Nephron progenitor cell (in vitro differentiated cells): Measurements from ENCODE around the gene KCNJ14.
"Not testable (repeated sequence)": the region's sequence is repeated elsewhere in the genome, so short reads cannot be mapped to it uniquely, and the experiment has no call there.

Experiments used
- DNase-seq: peaks from one replicate; pipeline ENCODE4 v3.0.0; 2021
- H3K27ac Mint-ChIP-seq: 2 replicates; pipeline ENCODE4 v1.8.0; 2021; ENCODE audit warnings: mild to moderate bottlenecking, moderate library complexity, mixed read lengths
- H3K27me3 Mint-ChIP-seq: 2 replicates; pipeline ENCODE4 v1.8.0; 2021; ENCODE audit warnings: mild to moderate bottlenecking, low read depth, mixed read lengths; ENCODE audit not compliant: poor library complexity
- H3K36me3 Mint-ChIP-seq: 2 replicates; pipeline ENCODE4 v1.8.0; 2021; ENCODE audit warnings: low read depth, mixed read lengths
- H3K4me1 Mint-ChIP-seq: 2 replicates; pipeline ENCODE4 v1.8.0; 2021; ENCODE audit warnings: mixed read lengths
- H3K4me3 Mint-ChIP-seq: 2 replicates; pipeline ENCODE4 v1.8.0; 2021; ENCODE audit warnings: mild to moderate bottlenecking, moderate library complexity, mixed read lengths
- H3K9me3 Mint-ChIP-seq: 2 replicates; pipeline ENCODE4 v1.8.0; 2021; ENCODE audit warnings: mild to moderate bottlenecking, moderate library complexity, mixed read lengths
- CTCF ChIP-seq: fragments of 200-600 bp; sonication (generic); IDR thresholded peaks from 2 replicates; pipeline ENCODE4 v1.5.0; 2021; ENCODE audit warnings: antibody characterized with exemption

The KCNJ14 gene

GRCh38 chr19:48487948-48488347 lies 32.6 kb downstream of the KCNJ14 start:
- no peak for DNase-seq
- Mint-ChIP-seq H3K27ac (no peak overlapping the region), H3K36me3 (peaks cover 21% of the 10 kb centered on the region), H3K27me3 (peaks cover 31% of the 10 kb centered on the region), H3K4me1 (peaks cover 65% of the 10 kb centered on the region), H3K9me3 (no peaks in the 10 kb centered on the region), H3K4me3 (no peak overlapping the region)
- TF ChIP-seq CTCF: no peak

GRCh38 chr19:48488478-48488877 lies 33.1 kb downstream of the KCNJ14 start:
- not testable (repeated sequence) for H3K9me3 Mint-ChIP-seq, H3K27ac Mint-ChIP-seq, H3K4me3 Mint-ChIP-seq, DNase-seq
- H3K27me3 Mint-ChIP-seq: peaks cover 31% of the 10 kb centered on the region
- peaks cover 63% of the 10 kb centered on the region for H3K4me1 Mint-ChIP-seq
- peaks cover 20% of the 10 kb centered on the region for H3K36me3 Mint-ChIP-seq

DNA sequence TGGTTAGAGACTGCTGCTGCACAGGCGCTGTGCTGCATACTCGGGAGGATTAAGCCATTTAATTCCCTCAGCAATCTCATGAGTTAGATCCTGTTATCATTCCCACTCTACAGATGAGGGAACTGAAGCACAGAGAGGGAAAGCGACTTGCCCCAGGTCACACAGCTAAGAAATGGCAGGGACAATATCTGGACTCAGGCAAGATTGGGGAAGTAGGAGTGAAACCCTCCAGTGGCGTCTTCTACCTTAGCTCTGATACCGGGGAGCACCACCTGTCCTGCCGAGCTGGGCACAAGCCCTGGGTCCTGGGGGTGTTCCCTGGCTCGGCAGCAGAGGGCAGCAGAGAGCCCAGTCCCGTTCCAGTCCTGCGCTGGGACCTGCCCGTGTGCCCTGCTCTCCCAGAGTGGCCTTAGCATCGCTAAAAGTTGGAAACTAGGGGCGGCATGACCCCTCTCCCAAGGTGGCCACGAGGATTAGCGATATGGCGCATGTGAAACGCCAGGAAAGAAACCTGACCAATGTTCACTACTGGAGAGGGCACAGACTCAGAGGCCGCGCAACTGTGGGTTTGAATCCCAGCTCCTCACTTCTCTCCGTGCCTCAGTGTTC lies 34.3 kb downstream of the KCNJ14 start:
- peaks cover 10% of the 10 kb centered on the region for H3K36me3 Mint-ChIP-seq
- DNase-seq: peak; percentile 90

GRCh38 chr19:48490981-48491792 lies 35.8 kb downstream of the KCNJ14 start:
- Mint-ChIP-seq H3K27ac (peak overlapping the region; percentile 77), H3K36me3 (peaks cover 8% of the 10 kb centered on the region), H3K4me1 (peaks cover 59% of the 10 kb centered on the region), H3K4me3 (peak overlapping the region; percentile 78), H3K9me3 (no peaks in the 10 kb centered on the region), H3K27me3 (peaks cover 44% of the 10 kb centered on the region)
- no peak for TF ChIP-seq CTCF
- DNase-seq: peak; percentile 71

More for the DNA sequence above, 34.3 kb downstream of the KCNJ14 start:
- no peaks in the 10 kb centered on the region for H3K9me3 Mint-ChIP-seq
- peak; percentile 96 for TF ChIP-seq CTCF
- H3K27me3 Mint-ChIP-seq: peaks cover 36% of the 10 kb centered on the region
- H3K4me1 Mint-ChIP-seq: peaks cover 56% of the 10 kb centered on the region
- no peak overlapping the region for H3K27ac Mint-ChIP-seq
- H3K4me3 Mint-ChIP-seq: no peak overlapping the region

GRCh38 chr19:48491793-48492123 lies 36.4 kb downstream of the KCNJ14 start:
- DNase-seq: peak; percentile 72
- Mint-ChIP-seq H3K9me3 (no peaks in the 10 kb centered on the region), H3K27ac (peak overlapping the region; percentile 77), H3K4me1 (peaks cover 56% of the 10 kb centered on the region), H3K36me3 (peaks cover 5% of the 10 kb centered on the region), H3K27me3 (peaks cover 44% of the 10 kb centered on the region), H3K4me3 (peak overlapping the region; percentile 78)
- TF ChIP-seq CTCF: no peak

DNA sequence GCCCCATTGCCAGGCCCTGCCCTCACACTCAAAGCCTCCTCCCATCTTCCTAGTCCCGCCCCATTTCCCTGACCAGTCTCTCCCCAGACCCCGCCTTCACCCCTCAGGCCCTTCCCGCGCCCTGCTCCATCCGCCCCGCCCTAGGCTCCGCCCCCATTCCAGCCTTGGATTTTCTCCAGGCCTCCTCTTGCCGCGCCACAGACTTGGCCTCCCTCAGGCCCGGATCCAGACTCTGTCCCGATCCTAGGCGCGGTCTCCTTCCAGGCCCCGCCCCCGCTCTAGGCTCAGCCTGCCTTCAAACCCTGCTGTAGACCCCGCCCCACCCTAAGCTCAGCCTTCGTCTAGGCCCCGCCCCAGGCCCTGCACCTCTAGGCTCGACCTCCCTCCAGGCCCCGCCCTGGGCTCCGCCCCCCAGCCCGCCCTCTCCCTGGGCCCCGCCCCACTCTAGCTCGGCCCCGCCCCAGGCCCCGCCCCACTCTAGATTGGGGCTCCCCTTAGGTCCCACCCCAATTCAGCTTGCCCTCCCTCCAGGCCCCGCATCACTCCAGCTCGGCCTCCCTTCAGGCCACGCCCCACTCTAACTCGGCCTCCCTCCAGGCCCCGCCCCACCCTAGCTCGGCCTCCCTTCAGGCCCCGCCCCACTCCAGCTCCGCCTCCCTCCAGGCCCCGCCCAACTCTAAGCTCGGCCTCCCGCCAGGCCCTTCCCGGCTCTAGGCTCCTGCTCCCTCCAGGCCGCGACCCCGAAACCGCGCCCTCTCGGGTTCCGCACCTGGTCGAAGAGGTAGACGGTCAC lies 37.7 kb downstream of the KCNJ14 start:
- no peak for TF ChIP-seq CTCF
- Mint-ChIP-seq H3K9me3 (no peaks in the 10 kb centered on the region), H3K27me3 (peaks cover 42% of the 10 kb centered on the region), H3K27ac (peak overlapping the region; percentile 96), H3K4me3 (peak overlapping the region; percentile 73), H3K4me1 (peaks cover 57% of the 10 kb centered on the region), H3K36me3 (no peaks in the 10 kb centered on the region)
- DNase-seq: peak; percentile 97
